GM12891 (cell line): ENCODE data around the gene XAGE3. TPM values are rescaled to one million over a fixed set of nuclear protein-coding genes. Genes with fewer than 3 reads are reported as not detected.
"Not testable (repeated sequence)": the region's sequence is repeated elsewhere in the genome, so short reads cannot be mapped to it uniquely, and the experiment has no call there.

ENCODE experiments used
- DNase-seq: peaks from one replicate; pipeline ENCODE4 v3.0.0; 2011; ENCODE audit warnings: low spot score; ENCODE audit not compliant: insufficient read length
- FAIRE-seq: peaks from 2 replicates; lab custom pipeline; 2011; peaks lifted over from hg19 to GRCh38; lab: Jason Lieb, UNC
- PAX5 ChIP-seq: IDR thresholded peaks from 2 replicates; pipeline ENCODE4 v1.6.1; 2011; ENCODE audit warnings: low read length, moderate library complexity, mild to moderate bottlenecking; ENCODE audit not compliant: insufficient read depth, severe bottlenecking
- POLR2A ChIP-seq: IDR thresholded peaks from 2 replicates; pipeline ENCODE4 v1.6.1; 2011; ENCODE audit warnings: low read depth, low read length, control low read depth
- POLR2AphosphoS5 ChIP-seq: IDR thresholded peaks from 2 replicates; pipeline ENCODE4 v1.6.1; 2011; ENCODE audit warnings: low read depth, low read length, control low read depth
- POU2F2 ChIP-seq: IDR thresholded peaks from 2 replicates; pipeline ENCODE4 v1.6.1; 2011; ENCODE audit warnings: low read depth, mild to moderate bottlenecking, control low read depth, low read length, moderate library complexity
- SPI1 ChIP-seq: IDR thresholded peaks from 2 replicates; pipeline ENCODE4 v1.6.1; 2011; ENCODE audit warnings: low read depth, low read length, control low read depth
- TAF1 ChIP-seq: IDR thresholded peaks from 2 replicates; pipeline ENCODE4 v1.6.1; 2011; ENCODE audit warnings: low read depth, low read length, control low read depth
- polyA plus RNA-seq: library from polyadenylated mRNA; unstranded; fragments of >200 nt; gene quantifications from one replicate; pipeline ENCODE4 v1.2.1, GENCODE V29; 2012; ENCODE audit warnings: low read depth, missing spikeins, inconsistent platforms; ENCODE audit not compliant: missing spikeins

Gene XAGE3, protein sequence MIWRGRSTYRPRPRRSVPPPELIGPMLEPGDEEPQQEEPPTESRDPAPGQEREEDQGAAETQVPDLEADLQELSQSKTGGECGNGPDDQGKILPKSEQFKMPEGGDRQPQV
- polyA plus RNA-seq = not detected

DNA sequence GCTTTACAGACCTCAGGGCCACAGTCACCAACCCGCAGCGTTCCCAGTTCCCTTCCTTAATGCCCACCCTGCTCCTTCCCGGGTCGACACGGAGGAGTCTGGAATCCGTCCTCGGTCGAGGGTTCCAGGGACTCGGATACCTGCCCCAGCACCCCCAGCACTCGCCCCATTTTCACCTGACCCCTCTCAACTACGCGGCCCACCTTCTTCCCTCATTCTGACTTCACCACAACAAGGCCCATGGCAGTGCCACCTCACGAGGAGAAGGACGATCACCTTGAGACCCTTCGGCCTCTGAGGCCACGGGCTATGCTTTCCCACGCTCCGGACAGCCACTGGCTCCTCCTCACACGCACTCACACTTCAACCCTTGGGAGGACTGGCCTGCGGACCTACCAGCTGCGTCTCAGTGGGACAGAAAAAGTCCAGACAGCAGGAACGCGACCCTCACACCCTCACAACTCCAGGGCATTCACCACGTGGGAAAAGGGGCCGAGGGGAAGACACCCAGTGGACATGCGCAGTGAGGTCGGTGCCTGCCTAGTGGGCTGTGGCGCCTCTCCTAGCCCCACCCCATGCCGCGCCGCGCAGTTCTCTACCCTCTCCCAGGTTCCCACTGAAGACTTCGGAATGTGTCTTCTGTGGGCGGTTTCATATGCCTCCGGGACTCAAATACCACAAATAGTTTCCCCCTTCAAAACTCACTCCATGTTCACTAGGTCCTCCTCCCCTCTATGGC lies at the start of gene XAGE3:
TSS of gene XAGE3 (minus strand) at position 474 of the 739 bp plus-strand sequence. CDS start 950 bp downstream, outside the sequence.
- TF ChIP-seq POLR2AphosphoS5 (no peak), TAF1 (no peak), POLR2A (no peak), PAX5 (no peak), SPI1 (no peak), POU2F2 (no peak)
- FAIRE-seq (no peak), DNase-seq (no peak)

DNA sequence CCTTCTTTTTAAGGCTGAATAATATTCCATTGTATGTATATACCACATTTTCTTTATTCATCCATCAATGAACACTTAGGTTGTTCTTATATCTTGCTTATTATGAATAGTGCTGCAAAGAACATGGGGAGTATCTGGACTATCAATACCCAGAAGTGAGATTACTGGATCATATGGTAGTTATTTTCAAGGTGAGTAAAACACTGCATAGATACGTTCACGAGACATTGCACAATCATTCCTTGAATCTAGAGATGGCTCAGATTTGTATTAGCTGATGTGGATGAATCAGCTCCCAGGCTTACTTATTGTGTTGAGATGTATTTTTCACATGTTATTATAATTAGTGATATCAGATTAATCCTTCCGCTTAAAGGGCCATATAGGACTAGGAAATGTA lies 46.8 kb upstream of the XAGE3 start:
- FAIRE-seq, DNase-seq: not testable (repeated sequence)

DNA sequence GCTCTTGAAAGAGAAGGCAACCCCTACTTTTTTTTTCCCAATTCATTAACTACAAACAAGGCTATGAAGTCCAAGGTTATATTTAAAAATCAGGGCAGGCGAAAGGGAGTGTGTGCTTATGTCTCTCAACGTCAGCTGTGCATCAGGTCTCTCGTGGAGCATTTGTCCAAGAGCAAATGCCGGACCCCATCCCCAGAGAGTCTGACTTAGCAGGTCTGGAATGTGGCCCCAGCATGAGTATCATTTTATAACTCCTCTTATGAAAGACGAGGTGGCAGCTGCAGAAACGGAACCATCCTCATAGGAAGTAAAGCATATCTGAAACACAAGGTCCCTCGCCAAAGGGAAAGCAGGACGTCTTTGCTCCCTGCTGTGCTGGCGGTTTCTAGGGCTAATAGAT lies 45.8 kb upstream of the XAGE3 start:
- FAIRE-seq, DNase-seq: not testable (repeated sequence)

DNA sequence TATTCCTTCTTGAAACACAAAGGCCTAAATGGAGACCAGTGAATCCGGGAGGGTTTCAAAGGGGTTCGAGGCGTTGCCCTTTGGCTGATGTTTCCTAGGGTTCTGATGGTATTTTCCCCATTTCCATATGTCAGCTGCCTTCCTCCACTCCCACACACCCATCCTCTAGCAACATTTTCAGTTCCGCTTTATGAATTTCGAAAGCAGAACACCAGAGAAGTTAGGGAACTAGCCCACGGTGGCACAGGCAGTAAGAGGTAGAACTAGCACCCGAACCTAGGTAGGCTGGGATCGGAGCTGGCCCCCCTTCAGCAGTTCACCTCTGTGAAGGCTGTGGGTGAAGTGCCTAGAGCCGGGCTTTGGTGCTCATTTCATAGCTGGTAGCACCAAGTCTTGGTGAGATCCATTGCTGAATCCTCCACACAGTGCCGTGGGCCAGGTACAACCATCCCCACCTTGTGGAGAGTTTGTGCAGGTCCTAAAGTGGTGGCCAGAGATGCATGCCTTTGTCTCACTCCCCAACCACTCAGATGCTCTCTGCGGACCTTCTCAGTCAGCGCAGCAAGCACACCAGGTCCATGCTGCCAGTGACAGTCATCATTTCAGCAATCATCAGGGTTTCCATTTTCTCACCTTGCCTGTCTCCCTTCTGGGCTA lies 41.6 kb upstream of the XAGE3 start:
- FAIRE-seq = peak; percentile 20

DNA sequence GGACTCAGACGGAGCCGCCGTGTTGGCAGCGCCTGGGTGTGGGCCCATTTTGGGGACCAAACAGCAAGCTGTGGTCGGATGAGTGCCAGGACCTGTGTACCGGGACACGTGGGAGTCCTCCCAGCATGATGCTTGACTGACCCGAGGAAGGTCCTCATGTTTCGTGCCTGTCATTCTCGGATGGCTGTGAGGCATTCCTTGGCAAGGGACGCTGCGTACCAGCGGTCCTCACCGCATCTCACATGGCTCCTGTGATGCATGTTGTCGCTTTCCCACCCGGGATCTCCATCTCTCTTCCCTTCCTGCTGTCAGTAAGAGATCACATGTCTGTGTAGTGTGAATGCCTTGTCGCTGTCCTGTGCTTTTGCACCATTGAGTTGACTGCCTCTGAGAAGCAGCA lies 40.0 kb upstream of the XAGE3 start:
- DNase-seq, FAIRE-seq: not testable (repeated sequence)

More for the DNA sequence above, 41.6 kb upstream of the XAGE3 start:
- DNase-seq = not testable (repeated sequence)

DNA sequence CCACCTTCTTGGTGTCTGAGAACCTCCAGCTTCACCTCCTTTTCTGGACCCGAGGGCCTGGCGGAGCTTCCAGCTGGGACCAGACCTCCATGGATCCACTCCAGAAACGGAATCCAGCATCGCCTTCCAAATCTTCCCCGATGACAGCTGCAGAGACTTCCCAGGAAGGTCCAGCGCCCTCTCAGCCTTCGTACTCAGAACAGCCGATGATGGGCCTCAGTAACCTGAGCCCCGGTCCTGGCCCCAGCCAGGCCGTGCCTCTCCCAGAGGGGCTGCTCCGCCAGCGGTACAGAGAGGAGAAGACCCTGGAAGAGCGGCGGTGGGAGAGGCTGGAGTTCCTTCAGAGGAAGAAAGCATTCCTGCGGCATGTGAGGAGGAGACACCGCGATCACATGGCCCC lies 39.3 kb upstream of the XAGE3 start:
- not testable (repeated sequence) for FAIRE-seq, DNase-seq

DNA sequence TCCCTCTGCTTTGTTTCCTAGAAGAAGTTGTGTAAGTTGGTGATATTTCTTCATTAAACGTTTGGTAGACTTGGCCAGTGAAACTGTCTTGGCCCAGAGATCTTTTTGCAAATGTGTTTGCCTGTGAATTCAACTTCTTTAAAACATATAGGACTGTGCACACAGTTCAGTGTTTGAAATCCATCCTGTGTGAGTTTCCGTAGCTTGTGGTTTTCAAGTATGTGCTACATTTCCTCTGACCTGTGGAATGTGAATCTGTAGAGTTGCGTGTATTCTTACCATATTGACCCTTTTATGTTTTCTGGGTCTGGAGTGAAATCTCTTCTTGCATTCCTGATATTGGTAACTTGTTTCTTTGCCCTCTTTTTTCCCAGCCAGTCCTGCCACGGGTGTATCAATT lies 38.2 kb upstream of the XAGE3 start:
- DNase-seq = not testable (repeated sequence)
- FAIRE-seq = peak; percentile 23

DNA sequence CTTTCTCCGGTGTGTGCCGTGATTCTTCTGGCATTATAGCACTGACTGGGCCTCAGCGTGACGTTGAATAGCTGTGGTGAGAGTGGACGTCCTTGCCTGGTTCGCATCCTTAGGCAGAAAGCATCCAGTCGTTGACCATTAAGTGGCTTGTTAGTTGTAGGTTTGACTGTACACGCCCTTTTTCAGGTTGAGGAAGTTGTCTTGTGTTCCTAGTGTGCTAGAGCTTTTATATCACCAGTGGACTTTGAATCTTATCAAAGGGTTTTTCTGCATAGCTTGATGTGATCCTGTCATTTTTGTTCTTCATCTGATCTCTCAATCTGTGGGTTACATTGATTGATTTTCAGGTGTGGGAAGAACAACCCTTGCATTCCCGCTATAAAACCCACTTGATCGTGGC lies 37.6 kb upstream of the XAGE3 start:
- not testable (repeated sequence) for DNase-seq, FAIRE-seq

DNA sequence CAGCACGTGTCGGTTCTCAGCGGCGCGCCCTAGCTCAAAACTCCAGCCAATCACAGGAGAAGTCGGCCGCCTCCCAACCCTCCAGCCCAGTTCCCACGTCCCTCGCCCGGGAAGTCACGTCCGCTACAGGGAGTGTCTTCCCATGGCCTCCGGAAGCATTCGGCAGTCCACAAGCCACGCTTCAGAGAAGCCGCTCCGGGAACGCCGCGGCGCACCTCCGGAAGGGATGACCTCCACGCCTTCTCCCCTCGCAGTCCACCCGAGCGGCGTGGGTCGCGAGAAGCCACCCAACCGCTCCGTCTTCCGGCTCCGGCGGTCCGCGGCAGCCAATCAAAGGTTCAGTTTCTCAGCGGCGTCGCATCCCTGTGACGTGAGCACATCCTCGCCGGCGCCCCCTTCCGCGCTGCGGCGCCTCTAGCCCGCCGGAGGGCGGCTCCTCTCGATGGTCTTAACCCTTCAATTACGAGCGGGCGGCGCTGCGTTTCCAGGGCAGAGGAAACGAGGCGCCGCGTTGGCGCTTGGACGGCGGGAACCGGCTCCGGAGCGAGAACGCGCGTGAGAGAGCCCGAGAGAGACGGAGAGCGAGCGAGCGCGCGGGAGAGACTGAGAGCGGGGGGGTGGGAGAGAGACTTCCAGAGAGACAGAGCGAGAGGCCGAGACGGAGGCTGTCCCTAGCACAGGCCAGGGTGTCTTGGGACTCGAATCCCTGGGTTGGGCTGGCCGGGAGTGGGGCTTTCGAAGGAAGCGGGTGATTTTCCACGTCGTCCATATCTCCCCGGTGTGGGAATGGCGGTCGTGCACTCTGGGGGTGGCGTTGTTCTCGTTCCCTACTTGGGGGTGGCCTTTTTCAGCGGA lies 29.2 kb upstream of the XAGE3 start, which contains the start of gene FAM156B:
TSS of gene FAM156B (plus strand) at position 476 of the 855 bp plus-strand sequence. CDS start 9,896 bp downstream, outside the sequence.
- DNase-seq = not testable (repeated sequence)
- peak; percentile 99 for FAIRE-seq

DNA sequence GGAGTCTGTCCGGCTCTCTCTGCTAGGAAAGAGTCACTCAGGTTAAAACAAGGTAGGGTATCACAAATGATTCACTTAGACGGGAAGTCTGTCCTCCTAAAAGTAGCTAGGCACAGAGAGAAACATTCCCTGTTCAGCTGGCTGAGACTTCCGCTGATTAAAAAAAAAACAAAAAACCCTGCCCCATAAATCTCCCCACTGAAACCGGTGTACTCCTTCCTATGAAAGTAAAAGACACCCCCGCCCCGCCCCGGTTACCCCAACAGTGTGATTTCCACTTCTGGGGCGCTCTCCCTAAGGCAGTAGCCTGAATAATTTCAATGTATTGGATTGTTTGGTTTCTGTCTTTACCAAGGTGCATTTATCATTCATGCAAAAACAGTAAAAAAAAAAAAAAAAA lies 28.6 kb upstream of the XAGE3 start:
- not testable (repeated sequence) for DNase-seq
- peak; percentile 71 for FAIRE-seq

DNA sequence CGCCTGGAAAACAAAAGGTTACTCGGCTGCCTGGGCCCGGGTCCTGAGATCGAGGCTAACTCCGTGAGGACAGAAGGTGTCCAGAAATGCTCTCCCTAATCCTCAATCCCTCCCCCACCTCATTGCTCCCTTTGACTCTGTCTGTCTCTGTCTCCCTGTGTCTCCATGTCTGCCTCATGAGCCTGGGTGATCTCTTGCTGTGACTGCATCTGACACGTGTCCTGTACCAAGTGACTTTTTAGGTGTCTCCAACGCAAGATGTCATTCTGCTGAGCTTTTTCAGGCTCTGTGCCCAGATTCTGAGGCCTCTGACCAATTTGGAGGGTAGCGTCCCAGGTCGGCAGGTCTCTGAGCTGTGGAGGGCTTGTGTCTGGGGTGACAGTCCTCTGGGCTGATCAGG lies 20.2 kb upstream of the XAGE3 start:
- not testable (repeated sequence) for FAIRE-seq, DNase-seq

DNA sequence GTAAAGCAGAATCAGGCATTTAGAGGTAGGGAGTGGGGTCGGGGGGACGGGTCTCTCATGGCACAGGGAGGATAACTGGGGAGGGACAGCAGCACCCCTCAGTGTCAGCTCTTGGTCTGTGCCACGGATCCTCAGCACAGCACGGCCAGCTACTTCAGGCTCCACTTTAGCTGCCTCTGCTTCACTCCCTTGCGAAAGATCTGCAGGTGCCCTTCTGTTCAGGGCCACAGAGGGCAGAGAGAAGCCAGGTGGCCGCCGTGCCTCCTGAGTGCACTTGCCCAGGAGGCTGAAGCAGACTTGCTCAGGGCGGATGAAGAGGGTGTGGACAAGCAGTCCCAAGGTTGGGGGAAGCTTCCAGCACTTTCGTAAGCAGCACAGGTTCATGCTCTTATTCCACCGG lies 19.6 kb upstream of the XAGE3 start:
- not testable (repeated sequence) for FAIRE-seq

DNA sequence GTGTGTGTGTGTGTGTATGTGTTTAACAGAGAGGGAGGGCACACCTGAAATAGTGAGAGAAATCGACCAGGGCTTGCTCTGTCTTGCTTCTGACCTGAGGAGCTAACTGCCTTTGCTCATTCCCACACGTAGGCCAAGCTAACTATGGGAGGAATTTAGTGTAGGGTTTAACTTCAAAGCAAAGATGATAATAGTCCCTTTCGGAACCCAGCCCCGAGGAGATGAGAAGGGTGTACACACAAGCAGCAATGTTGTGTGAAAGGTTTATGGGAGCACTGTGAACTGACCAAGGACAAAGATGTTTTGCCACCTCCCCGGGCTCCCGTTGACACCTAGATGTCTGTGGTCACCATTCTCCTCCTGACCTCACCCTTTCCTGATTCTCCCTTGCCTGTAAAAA lies 8.5 kb upstream of the XAGE3 start:
- not testable (repeated sequence) for DNase-seq, FAIRE-seq

More for the DNA sequence above, 19.6 kb upstream of the XAGE3 start:
- not testable (repeated sequence) for DNase-seq

DNA sequence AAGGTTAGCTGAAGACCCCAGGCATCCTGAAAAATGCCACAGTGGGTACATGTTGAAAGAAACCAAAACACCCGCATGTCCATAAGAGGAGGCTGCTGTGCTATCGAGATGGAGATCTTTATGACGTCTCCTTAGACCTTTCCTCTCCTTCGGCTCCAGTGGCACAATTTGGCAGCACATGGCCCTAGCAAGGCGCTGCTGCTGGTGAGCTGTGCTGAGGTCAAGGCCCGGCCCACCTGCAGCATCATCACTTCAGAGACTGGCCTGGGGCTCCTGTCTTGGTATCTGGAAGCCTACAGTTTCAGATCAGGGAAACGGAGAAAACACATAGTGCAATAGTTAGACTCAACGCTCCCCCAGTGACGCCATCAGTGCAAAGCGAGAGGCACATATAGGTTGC lies 7.6 kb upstream of the XAGE3 start:
- FAIRE-seq, DNase-seq: not testable (repeated sequence)
